AG04449 (cell line): ENCODE data around the gene JOSD2.

ENCODE experiments used
- CTCF ChIA-PET: fragments of 350-600 bp; formaldehyde crosslinking; extraction: SDS; loops from one replicate; lab custom pipeline; 2021; ENCODE audit warnings: antibody characterized with exemption; lab: Yijun Ruan, JAX
- POLR2A ChIA-PET: fragments of 400-600, 350-600 bp; formaldehyde crosslinking; extraction: SDS; loops from one replicate; lab custom pipeline; 2020; ENCODE audit warnings: antibody characterized with exemption, inconsistent platforms; lab: Yijun Ruan, JAX
- DNase-seq: peaks from one replicate; pipeline ENCODE4 v3.0.0-alpha.2; 2010; ENCODE audit warnings: low read depth, low spot score
- H3K4me3 ChIP-seq: 2 replicates; pipeline ENCODE4 v1.5.1; 2011; ENCODE audit warnings: low read depth, mild to moderate bottlenecking, control low read depth, low read length
- TF ChIP-seq, protein P1 (sequence below): IDR thresholded peaks from one replicate; pipeline ENCODE4 v1.5.1; 2011; ENCODE audit warnings: mild to moderate bottlenecking, moderate library complexity, low read length, control low read depth, inconsistent platforms; ENCODE audit not compliant: insufficient read depth; ENCODE audit errors: missing control alignments

Gene JOSD2

DNA sequence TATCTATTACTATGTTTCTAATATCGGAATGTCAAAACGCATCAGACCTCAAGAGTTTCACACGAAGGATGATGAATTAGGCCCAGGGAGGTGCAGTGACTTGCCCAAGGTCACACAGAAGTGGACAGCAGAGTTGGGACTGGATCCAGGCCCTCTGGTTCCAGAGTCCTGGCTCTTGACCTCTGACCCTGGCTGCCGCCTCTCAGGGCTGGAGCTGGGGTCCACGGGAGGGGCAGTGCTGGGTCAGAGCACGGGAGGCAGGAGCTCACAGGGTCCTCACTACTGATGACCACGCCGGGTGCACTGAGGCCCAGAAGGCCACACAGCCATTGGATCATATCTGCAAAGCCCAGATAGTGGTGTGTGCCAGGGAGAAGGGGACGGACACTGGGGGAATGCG, 11.9 kb upstream of the JOSD2 start:
- CTCF ChIA-PET = interaction anchor here (6.0 kb wide), 1 partner anchor 14 kb away, joined by 34 read pairs; no protein-coding TSS in a partner anchor
- H3K4me3 ChIP-seq = no peak overlapping the region
- POLR2A ChIA-PET = no interaction called here
- TF ChIP-seq, protein P1, sequence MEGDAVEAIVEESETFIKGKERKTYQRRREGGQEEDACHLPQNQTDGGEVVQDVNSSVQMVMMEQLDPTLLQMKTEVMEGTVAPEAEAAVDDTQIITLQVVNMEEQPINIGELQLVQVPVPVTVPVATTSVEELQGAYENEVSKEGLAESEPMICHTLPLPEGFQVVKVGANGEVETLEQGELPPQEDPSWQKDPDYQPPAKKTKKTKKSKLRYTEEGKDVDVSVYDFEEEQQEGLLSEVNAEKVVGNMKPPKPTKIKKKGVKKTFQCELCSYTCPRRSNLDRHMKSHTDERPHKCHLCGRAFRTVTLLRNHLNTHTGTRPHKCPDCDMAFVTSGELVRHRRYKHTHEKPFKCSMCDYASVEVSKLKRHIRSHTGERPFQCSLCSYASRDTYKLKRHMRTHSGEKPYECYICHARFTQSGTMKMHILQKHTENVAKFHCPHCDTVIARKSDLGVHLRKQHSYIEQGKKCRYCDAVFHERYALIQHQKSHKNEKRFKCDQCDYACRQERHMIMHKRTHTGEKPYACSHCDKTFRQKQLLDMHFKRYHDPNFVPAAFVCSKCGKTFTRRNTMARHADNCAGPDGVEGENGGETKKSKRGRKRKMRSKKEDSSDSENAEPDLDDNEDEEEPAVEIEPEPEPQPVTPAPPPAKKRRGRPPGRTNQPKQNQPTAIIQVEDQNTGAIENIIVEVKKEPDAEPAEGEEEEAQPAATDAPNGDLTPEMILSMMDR = no peak
- DNase-seq = no peak

GRCh38 chr19:50520822-50521465, 10.0 kb upstream of the JOSD2 start:
- POLR2A ChIA-PET = no interaction called here
- no peak for DNase-seq
- H3K4me3 ChIP-seq = no peak overlapping the region
- TF ChIP-seq, protein P1 = no peak
- CTCF ChIA-PET = no interaction called here

DNA sequence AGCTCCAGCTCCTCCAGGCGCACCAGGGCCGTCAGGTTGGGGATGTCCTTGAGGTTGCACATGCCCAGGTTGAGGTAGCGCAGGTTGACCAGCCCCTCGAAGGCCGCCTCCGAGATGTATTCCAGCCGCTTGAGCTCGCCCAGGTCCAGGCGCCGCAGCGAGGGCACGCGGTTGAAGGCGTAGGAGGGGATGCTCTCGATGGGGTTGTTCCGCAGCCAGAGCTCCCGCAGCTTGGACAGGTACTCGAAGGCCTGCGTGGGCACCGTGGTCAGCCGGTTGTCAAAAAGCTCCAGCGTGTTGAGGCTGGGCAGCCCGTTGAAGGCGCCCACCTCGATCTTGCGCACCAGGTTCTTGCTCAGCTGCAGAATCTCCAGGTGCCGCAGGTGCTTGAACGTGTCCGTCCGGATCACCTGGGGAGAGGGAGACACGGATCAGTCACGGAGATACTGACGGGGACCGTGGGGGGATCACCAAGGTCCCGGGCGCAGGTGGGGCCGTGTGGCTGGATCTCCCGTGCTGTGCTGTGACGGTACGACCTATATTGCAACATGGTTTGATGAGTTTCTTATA, 8.1 kb upstream of the JOSD2 start:
- ChIA-PET POLR2A (no interaction called here), CTCF (interaction anchor here (1.2 to 1.7 kb wide), 3 partner anchors 17 to 37 kb away, joined by 3 to 6 read pairs (median 4); no protein-coding TSS in a partner anchor)
- TF ChIP-seq, protein P1 = no peak
- no peak overlapping the region for H3K4me3 ChIP-seq
- no peak for DNase-seq

GRCh38 chr19:50518091-50519005, 7.4 kb upstream of the JOSD2 start:
- POLR2A ChIA-PET = no interaction called here
- H3K4me3 ChIP-seq = no peak overlapping the region
- CTCF ChIA-PET = interaction anchor here (1.2 to 1.7 kb wide), 3 partner anchors 18 to 38 kb away, joined by 3 to 6 read pairs (median 4); no protein-coding TSS in a partner anchor
- TF ChIP-seq, protein P1 = no peak
- DNase-seq = no peak

- CTCF ChIA-PET = no interaction called here
- POLR2A ChIA-PET = no interaction called here
- H3K4me3 ChIP-seq = no peak overlapping the region
- TF ChIP-seq, protein P1 = no peak
- DNase-seq = no peak
These were observed 6.7 kb upstream of the JOSD2 start for GRCh38 chr19:50517704-50518075.
